IMR-90 (cell line): ENCODE results near the gene ABHD1. TPM values are rescaled to one million over a fixed set of nuclear protein-coding genes. Genes with fewer than 3 reads are reported as not detected.

Source experiments
- ATAC-seq: fragments of 200-7000 bp; cut with Tn5 transposase; 2 replicates; pipeline ENCODE4 v1.9.1; 2020; ENCODE audit warnings: low read depth, mild to moderate bottlenecking, moderate library complexity
- BruUV-seq: library from RNA; stranded (reverse); fragments of 400-500 nt; replicated peaks from 2 replicates; lab custom pipeline; 2021; lab: Mats Ljungman, UMichigan
- CTCF ChIA-PET: fragments of 300-600 bp; formaldehyde crosslinking; extraction: SDS; loops from one replicate; lab custom pipeline; 2021; ENCODE audit warnings: antibody characterized with exemption; lab: Yijun Ruan, JAX
- POLR2A ChIA-PET: fragments of 300-600 bp; sonication (Branson Sonifier 250); formaldehyde crosslinking; loops from one replicate; lab custom pipeline; 2022; ENCODE audit warnings: antibody characterized with exemption; ENCODE audit not compliant: unreplicated experiment; lab: Charles Lee
- DNase-seq: peaks from one replicate; pipeline ENCODE4 v3.0.0; 2013
- H2AFZ ChIP-seq: replicated peaks from 2 replicates; pipeline ENCODE3; 2013; ENCODE audit warnings: low read length, mild to moderate bottlenecking; ENCODE audit not compliant: poor library complexity
- H2AK5ac ChIP-seq: 2 replicates; pipeline ENCODE4 v1.6.1; 2013; ENCODE audit warnings: low read depth, low read length, inconsistent platforms
- H2AK9ac ChIP-seq: replicated peaks from 2 replicates; pipeline ENCODE3; 2013; ENCODE audit warnings: mild to moderate bottlenecking, low read depth, low read length, moderate library complexity; ENCODE audit not compliant: poor library complexity
- H2BK120ac ChIP-seq: 2 replicates; pipeline ENCODE4 v1.6.1; 2013; ENCODE audit warnings: low read depth, low read length, inconsistent platforms
- H2BK15ac ChIP-seq: 3 replicates; pipeline ENCODE4 v1.6.1; 2013; ENCODE audit warnings: low read depth, low read length, inconsistent platforms
- H2BK20ac ChIP-seq: 2 replicates; pipeline ENCODE4 v1.6.1; 2013; ENCODE audit warnings: low read depth, mild to moderate bottlenecking, inconsistent platforms, low read length, moderate library complexity
- H2BK5ac ChIP-seq: 2 replicates; pipeline ENCODE4 v1.6.1; 2013; ENCODE audit warnings: mild to moderate bottlenecking, low read depth, low read length, inconsistent platforms; ENCODE audit not compliant: poor library complexity, severe bottlenecking
- H3K14ac ChIP-seq: replicated peaks from 2 replicates; pipeline ENCODE4 v1.6.1; 2013; ENCODE audit warnings: low read depth, low read length, inconsistent platforms
- H3K18ac ChIP-seq: 2 replicates; pipeline ENCODE4 v1.6.1; 2013; ENCODE audit warnings: low read depth, low read length, control low read depth
- H3K23ac ChIP-seq: 2 replicates; pipeline ENCODE4 v1.6.1; 2013; ENCODE audit warnings: low read depth, low read length, inconsistent platforms
- H3K27ac ChIP-seq: 2 replicates; pipeline ENCODE4 v1.5.1; 2013; ENCODE audit warnings: mild to moderate bottlenecking, control low read depth, low read length; ENCODE audit not compliant: insufficient read depth
- H3K27me3 ChIP-seq: 2 replicates; pipeline ENCODE4 v1.6.1; 2013; ENCODE audit warnings: low read length; ENCODE audit not compliant: control insufficient read depth, insufficient read depth
- H3K36me3 ChIP-seq: 2 replicates; pipeline ENCODE4 v1.6.1; 2013; ENCODE audit warnings: low read length, mixed read lengths; ENCODE audit not compliant: control insufficient read depth, insufficient read depth
- H3K4ac ChIP-seq: 2 replicates; pipeline ENCODE4 v1.6.1; 2013; ENCODE audit warnings: low read depth, low read length, inconsistent platforms
- H3K4me1 ChIP-seq: 2 replicates; pipeline ENCODE4 v1.6.1; 2013; ENCODE audit warnings: low read length, mixed read lengths; ENCODE audit not compliant: control insufficient read depth, insufficient read depth
- H3K4me2 ChIP-seq: 2 replicates; pipeline ENCODE4 v1.6.1; 2013; ENCODE audit warnings: low read depth, mild to moderate bottlenecking, control low read depth, low read length, moderate library complexity
- H3K4me3 ChIP-seq: 2 replicates; pipeline ENCODE4 v1.5.1; 2013; ENCODE audit warnings: low read depth, mild to moderate bottlenecking, control low read depth, low read length, moderate library complexity; ENCODE audit not compliant: insufficient read depth
- H3K56ac ChIP-seq: 2 replicates; pipeline ENCODE4 v1.6.1; 2013; ENCODE audit warnings: low read length, inconsistent platforms; ENCODE audit not compliant: insufficient read depth; ENCODE audit errors: extremely low read depth
- H3K79me1 ChIP-seq, 2 experiments: 2 replicates each; pipeline ENCODE4 v1.6.1; 2013; ENCODE audit warnings: low read length in 2 of 2, inconsistent platforms in 1 of 2, low read depth in 1 of 2
- H3K9ac ChIP-seq: 2 replicates; pipeline ENCODE4 v1.6.1; 2013; ENCODE audit warnings: low read depth, low read length, control low read depth
- H3K9me1 ChIP-seq: 2 replicates; pipeline ENCODE4 v1.6.1; 2013; ENCODE audit warnings: low read length, inconsistent platforms; ENCODE audit not compliant: insufficient read depth
- H3K9me3 ChIP-seq: 2 replicates; pipeline ENCODE4 v1.6.1; 2013; ENCODE audit warnings: low read length; ENCODE audit not compliant: control insufficient read depth, insufficient read depth
- H4K20me1 ChIP-seq: 2 replicates; pipeline ENCODE4 v1.6.1; 2013; ENCODE audit warnings: low read length, inconsistent platforms; ENCODE audit not compliant: insufficient read depth
- H4K5ac ChIP-seq: 2 replicates; pipeline ENCODE4 v1.6.1; 2013; ENCODE audit warnings: mild to moderate bottlenecking, low read depth, low read length, control low read depth
- H4K8ac ChIP-seq, 2 experiments: 2 replicates each; pipeline ENCODE4 v1.6.1; 2013; ENCODE audit warnings: low read depth in 2 of 2, low read length in 2 of 2, control low read depth in 1 of 2, inconsistent platforms in 1 of 2
- H4K91ac ChIP-seq: 2 replicates; pipeline ENCODE4 v1.6.1; 2013; ENCODE audit warnings: low read depth, low read length, inconsistent platforms; ENCODE audit not compliant: insufficient read depth
- BHLHE40 ChIP-seq: fragments of 150-350 bp; IDR thresholded peaks from 2 replicates; pipeline ENCODE4 v1.6.1; 2016; ENCODE audit warnings: mild to moderate bottlenecking, low read depth, low read length
- CEBPB ChIP-seq: IDR thresholded peaks from 2 replicates; pipeline ENCODE4 v1.6.1; 2012; ENCODE audit warnings: low read depth, low read length, improper control_type of control experiment
- FOS ChIP-seq: fragments of 150-350 bp; IDR thresholded peaks from 2 replicates; pipeline ENCODE4 v1.6.1; 2016; ENCODE audit warnings: low read depth, low read length
- MAFK ChIP-seq: IDR thresholded peaks from 2 replicates; pipeline ENCODE4 v1.6.1; 2012; ENCODE audit warnings: low read depth, low read length, improper control_type of control experiment
- MAZ ChIP-seq: IDR thresholded peaks from 2 replicates; pipeline ENCODE4 v1.6.1; 2012; ENCODE audit warnings: low read depth, mild to moderate bottlenecking, low read length, improper control_type of control experiment, moderate library complexity, borderline replicate concordance
- MXI1 ChIP-seq: IDR thresholded peaks from 2 replicates; pipeline ENCODE4 v1.6.1; 2012; ENCODE audit warnings: low read depth, mild to moderate bottlenecking, low read length, moderate library complexity, borderline replicate concordance
- NFE2L2 ChIP-seq: fragments of 150-350 bp; IDR thresholded peaks from 2 replicates; pipeline ENCODE4 v1.6.1; 2016; ENCODE audit warnings: low read depth, mild to moderate bottlenecking, low read length
- POLR2A ChIP-seq: IDR thresholded peaks from 2 replicates; pipeline ENCODE4 v1.6.1; 2012; ENCODE audit warnings: mild to moderate bottlenecking, low read depth, low read length
- RAD21 ChIP-seq: IDR thresholded peaks from 2 replicates; pipeline ENCODE4 v1.6.1; 2012; ENCODE audit warnings: low read length, improper control_type of control experiment
- RCOR1 ChIP-seq: IDR thresholded peaks from 2 replicates; pipeline ENCODE4 v1.6.1; 2012; ENCODE audit warnings: mild to moderate bottlenecking, low read length, improper control_type of control experiment; ENCODE audit not compliant: insufficient replicate concordance
- RFX5 ChIP-seq: IDR thresholded peaks from 2 replicates; pipeline ENCODE4 v1.8.0; 2012; ENCODE audit warnings: low read depth, mild to moderate bottlenecking, low read length, moderate library complexity
- SMC3 ChIP-seq: fragments of 150-350 bp; IDR thresholded peaks from 2 replicates; pipeline ENCODE4 v1.6.1; 2016; ENCODE audit warnings: low read depth, mild to moderate bottlenecking, antibody characterized with exemption, low read length, moderate library complexity
- WGBS, 2 experiments: methylation state at CpG; one replicate each; pipeline versions ENCODE4 v1.1.5 to v1.1.7; 2013; ENCODE audit warnings: missing lambda C conversion rate in 2 of 2; ENCODE audit not compliant: insufficient read length in 1 of 2; ENCODE audit errors: extremely low coverage in 2 of 2; 5-methylcytosine and 5-hydroxymethylcytosine counted together
- dilution Hi-C: fragments of 300-500 bp; cut with HindIII; formaldehyde crosslinking; loops from one replicate; pipeline ENCODE4 v1.14.3; 2018; ENCODE audit warnings: low sequenced_read_pairs; ENCODE audit not compliant: unreplicated experiment
- in situ Hi-C: fragments of 300-500 bp; cut with MboI; formaldehyde crosslinking; loops from 3 replicates; pipeline ENCODE4 v1.14.3; 2019; ENCODE audit warnings: low sequenced_read_pairs, inconsistent platforms, mixed read lengths
- intact Hi-C: fragments of 100-400 bp; cut with micrococcal nuclease; formaldehyde crosslinking; loops from 2 replicates; pipeline ENCODE4 v1.10.0; 2022
- polyA plus RNA-seq, 3 experiments: library from polyadenylated mRNA; depleted of rRNA; stranded (reverse); fragments of >200 nt; gene quantifications; 2 replicates each; pipeline ENCODE4 v1.2.3, GENCODE V29; 2012; ENCODE audit warnings: low replicate concordance in 1 of 3
- total RNA-seq: library from RNA; depleted of rRNA; stranded (reverse); fragments of >200 nt; gene quantifications from 2 replicates; pipeline ENCODE4 v1.2.3, GENCODE V29; 2012
- TF ChIP-seq, protein P1 (sequence below): fragments of 150-350 bp; IDR thresholded peaks from 2 replicates; pipeline ENCODE4 v1.6.1; 2016; ENCODE audit warnings: low read depth, mild to moderate bottlenecking, low read length, moderate library complexity, borderline replicate concordance
- TF ChIP-seq, protein P2 (sequence below): conservative IDR thresholded peaks from 2 replicates; pipeline ENCODE4 v1.5.1; 2012; ENCODE audit warnings: mild to moderate bottlenecking, low read depth, low read length, improper control_type of control experiment
- TF ChIP-seq, protein P3 (sequence below): fragments of 150-350 bp; IDR thresholded peaks from 2 replicates; pipeline ENCODE4 v1.6.1; 2017; ENCODE audit warnings: mild to moderate bottlenecking, antibody characterized with exemption, low read length, low read depth

The ABHD1 gene
- total and polyA plus RNA-seq, 2 of the 4 experiments (the other 2 are of a cell fraction): 0.24 TPM; not detected in 1

DNA sequence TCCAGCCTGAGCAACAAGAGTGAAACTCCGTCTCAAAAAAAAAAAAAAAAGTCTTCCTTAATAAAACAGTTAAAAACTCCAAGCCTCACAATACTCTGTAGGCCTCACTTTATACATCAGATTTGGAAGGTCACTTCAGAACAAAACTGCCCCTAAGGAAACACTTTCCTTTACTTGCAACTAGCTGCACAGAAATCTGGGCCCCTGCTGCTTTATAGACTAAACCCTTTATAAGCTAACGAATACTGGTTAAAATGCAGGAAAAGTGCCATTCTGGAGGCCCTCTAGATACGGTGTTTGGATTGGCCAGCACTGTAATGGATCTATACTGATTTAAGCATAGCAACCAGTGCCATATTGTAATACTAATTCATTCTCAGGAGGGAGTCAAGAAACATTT, 1.5 kb downstream of the ABHD1 start:
- WGBS, 2 experiments: 100% methylated on average over 1 of the region's 3 CpGs; no CpG with 5 or more reads in 1 of the 2 experiments
- Histone ChIP-seq H3K36me3 (peaks cover 7% of the 10 kb centered on the region; the same call in 1 of the 2 replicates), H3K27me3 (peaks cover 33% of the 10 kb centered on the region), H2BK120ac (no peak overlapping the region), H3K56ac (no peak overlapping the region), H3K23ac (no peak overlapping the region), H4K8ac (no peak overlapping the region), H3K4me3 (no peak overlapping the region), H3K4me2 (no peak overlapping the region), H3K9me1 (0 out of 2 replicates have a peak, but pooled peaks cover 4% of the 10 kb centered on the region), H2AK5ac (no peak overlapping the region), H4K91ac (no peak overlapping the region), H2AK9ac (no peak overlapping the region), H2BK15ac (no peak overlapping the region), H3K79me1 (no peaks in the 10 kb centered on the region), H4K5ac (no peak overlapping the region), H2BK20ac (no peak overlapping the region), H3K4me1 (peaks cover 1% of the 10 kb centered on the region; the same call in 1 of the 2 replicates), H2BK5ac (no peak overlapping the region), H3K27ac (no peak overlapping the region), H3K18ac (no peak overlapping the region), H3K14ac (no peak overlapping the region), H2AFZ (no peak overlapping the region), H4K20me1 (peaks cover 1% of the 10 kb centered on the region), H3K9me3 (peaks cover 6% of the 10 kb centered on the region; the same call in 1 of the 2 replicates), H3K4ac (no peak overlapping the region), H3K9ac (no peak overlapping the region)
- TF ChIP-seq FOS (no peak), BHLHE40 (no peak), CEBPB (no peak), MAZ (no peak), MAFK (no peak), NFE2L2 (no peak), MXI1 (no peak), RCOR1 (no peak), RAD21 (no peak), SMC3 (no peak), POLR2A (no peak), RFX5 (no peak)
- TF ChIP-seq, protein P1, sequence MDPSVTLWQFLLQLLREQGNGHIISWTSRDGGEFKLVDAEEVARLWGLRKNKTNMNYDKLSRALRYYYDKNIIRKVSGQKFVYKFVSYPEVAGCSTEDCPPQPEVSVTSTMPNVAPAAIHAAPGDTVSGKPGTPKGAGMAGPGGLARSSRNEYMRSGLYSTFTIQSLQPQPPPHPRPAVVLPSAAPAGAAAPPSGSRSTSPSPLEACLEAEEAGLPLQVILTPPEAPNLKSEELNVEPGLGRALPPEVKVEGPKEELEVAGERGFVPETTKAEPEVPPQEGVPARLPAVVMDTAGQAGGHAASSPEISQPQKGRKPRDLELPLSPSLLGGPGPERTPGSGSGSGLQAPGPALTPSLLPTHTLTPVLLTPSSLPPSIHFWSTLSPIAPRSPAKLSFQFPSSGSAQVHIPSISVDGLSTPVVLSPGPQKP: no peak
- TF ChIP-seq, protein P2, sequence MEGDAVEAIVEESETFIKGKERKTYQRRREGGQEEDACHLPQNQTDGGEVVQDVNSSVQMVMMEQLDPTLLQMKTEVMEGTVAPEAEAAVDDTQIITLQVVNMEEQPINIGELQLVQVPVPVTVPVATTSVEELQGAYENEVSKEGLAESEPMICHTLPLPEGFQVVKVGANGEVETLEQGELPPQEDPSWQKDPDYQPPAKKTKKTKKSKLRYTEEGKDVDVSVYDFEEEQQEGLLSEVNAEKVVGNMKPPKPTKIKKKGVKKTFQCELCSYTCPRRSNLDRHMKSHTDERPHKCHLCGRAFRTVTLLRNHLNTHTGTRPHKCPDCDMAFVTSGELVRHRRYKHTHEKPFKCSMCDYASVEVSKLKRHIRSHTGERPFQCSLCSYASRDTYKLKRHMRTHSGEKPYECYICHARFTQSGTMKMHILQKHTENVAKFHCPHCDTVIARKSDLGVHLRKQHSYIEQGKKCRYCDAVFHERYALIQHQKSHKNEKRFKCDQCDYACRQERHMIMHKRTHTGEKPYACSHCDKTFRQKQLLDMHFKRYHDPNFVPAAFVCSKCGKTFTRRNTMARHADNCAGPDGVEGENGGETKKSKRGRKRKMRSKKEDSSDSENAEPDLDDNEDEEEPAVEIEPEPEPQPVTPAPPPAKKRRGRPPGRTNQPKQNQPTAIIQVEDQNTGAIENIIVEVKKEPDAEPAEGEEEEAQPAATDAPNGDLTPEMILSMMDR: no peak
- TF ChIP-seq, protein P3, sequence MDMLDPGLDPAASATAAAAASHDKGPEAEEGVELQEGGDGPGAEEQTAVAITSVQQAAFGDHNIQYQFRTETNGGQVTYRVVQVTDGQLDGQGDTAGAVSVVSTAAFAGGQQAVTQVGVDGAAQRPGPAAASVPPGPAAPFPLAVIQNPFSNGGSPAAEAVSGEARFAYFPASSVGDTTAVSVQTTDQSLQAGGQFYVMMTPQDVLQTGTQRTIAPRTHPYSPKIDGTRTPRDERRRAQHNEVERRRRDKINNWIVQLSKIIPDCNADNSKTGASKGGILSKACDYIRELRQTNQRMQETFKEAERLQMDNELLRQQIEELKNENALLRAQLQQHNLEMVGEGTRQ: no peak
- ChIA-PET CTCF (interaction anchor here (1.4 kb wide), 1 partner anchor 9 kb away, joined by 9 read pairs; no protein-coding TSS in a partner anchor), POLR2A (no interaction called here)
- intact Hi-C loops: no loop called here
- in situ Hi-C loops: no loop called here
- DNase-seq: no peak
- dilution Hi-C loops: no loop called here
- BruUV-seq: no TSS peak
- no peak for ATAC-seq
